ENCODE data around the gene TFDP1.

GRCh38 chr13:113605866-113606438 is 21.4 kb downstream of the TFDP1 start:
- TF ChIP-seq CTCF (IDR thresholded peaks at IDR 0.05) (no peak), POLR2A (IDR thresholded peaks at IDR 0.05) (no peak), POLR2AphosphoS5 (IDR thresholded peaks at IDR 0.05) (no peak), EP300 (IDR thresholded peaks at IDR 0.05) (no peak)

Measured in sigmoid colon (tissue), 4 donors.